Measurements from ENCODE around the gene NUDT7.

DNA sequence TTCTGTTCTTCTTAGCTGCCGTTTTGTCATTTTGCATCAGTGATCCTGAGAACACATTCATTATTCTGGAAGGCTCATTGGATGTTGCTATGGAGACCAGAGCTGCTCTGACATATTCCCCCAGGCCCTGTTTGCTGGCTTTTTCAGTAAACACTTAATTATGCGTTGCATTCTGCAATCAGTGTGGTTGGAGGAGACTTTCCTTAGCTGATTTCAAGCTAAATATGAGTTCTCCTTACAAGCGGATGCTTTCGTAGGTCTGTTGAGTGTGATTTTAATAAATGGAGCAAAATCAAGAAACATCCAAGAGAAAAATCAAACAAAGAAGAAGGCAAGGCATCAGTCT lies 38.2 kb upstream of the NUDT7 start:
- TF ChIP-seq, protein P1, sequence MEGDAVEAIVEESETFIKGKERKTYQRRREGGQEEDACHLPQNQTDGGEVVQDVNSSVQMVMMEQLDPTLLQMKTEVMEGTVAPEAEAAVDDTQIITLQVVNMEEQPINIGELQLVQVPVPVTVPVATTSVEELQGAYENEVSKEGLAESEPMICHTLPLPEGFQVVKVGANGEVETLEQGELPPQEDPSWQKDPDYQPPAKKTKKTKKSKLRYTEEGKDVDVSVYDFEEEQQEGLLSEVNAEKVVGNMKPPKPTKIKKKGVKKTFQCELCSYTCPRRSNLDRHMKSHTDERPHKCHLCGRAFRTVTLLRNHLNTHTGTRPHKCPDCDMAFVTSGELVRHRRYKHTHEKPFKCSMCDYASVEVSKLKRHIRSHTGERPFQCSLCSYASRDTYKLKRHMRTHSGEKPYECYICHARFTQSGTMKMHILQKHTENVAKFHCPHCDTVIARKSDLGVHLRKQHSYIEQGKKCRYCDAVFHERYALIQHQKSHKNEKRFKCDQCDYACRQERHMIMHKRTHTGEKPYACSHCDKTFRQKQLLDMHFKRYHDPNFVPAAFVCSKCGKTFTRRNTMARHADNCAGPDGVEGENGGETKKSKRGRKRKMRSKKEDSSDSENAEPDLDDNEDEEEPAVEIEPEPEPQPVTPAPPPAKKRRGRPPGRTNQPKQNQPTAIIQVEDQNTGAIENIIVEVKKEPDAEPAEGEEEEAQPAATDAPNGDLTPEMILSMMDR (conservative IDR thresholded peaks at IDR 0.05 in 1 of 2, IDR thresholded peaks at IDR 0.05 in 1 of 2; ENCODE audit: extremely low read depth in 1 of 2, insufficient read depth in 1 of 2, low read depth in 1 of 2, low read length in 2 of 2) = no peak
- no peak for TF ChIP-seq EZH2 (IDR thresholded peaks at IDR 0.05; ENCODE audit: borderline replicate concordance, low read length)

All from mammary epithelial cell (primary cell).